Esophagus muscularis mucosa (tissue), 4 donors: ENCODE data around the gene CACNB4.

Experiments
- CTCF ChIP-seq, 3 experiments: fragments of 200-600 bp in 2 of 3; fragments of 450-650 bp in 1 of 3; sonication (generic) in 2 of 3; IDR thresholded peaks; one replicate each; pipeline ENCODE4 v1.5.1; 2017 to 2019; ENCODE audit warnings: antibody characterized with exemption in 3 of 3, mild to moderate bottlenecking in 2 of 3, moderate library complexity in 1 of 3
- EP300 ChIP-seq: sonication (generic); formaldehyde crosslinking; IDR thresholded peaks from one replicate; pipeline ENCODE4 v1.6.1; 2017; ENCODE audit warnings: antibody characterized with exemption
- POLR2A ChIP-seq: fragments of 450-650 bp; IDR thresholded peaks from one replicate; pipeline ENCODE4 v1.6.1; 2017; ENCODE audit warnings: antibody characterized with exemption, moderate library complexity, mild to moderate bottlenecking, low read depth
- POLR2AphosphoS5 ChIP-seq, 2 donors: sonication (generic); formaldehyde crosslinking; IDR thresholded peaks; one replicate each; pipeline ENCODE4 v1.6.1; 2017; ENCODE audit warnings: antibody characterized with exemption in 2 of 2

GRCh38 chr2:151887164-151887563 is 211.7 kb downstream of the CACNB4 start:
- TF ChIP-seq CTCF (IDR thresholded peaks at IDR 0.05): no peak
- TF ChIP-seq POLR2A: no peak
- no peak for TF ChIP-seq POLR2AphosphoS5 (IDR thresholded peaks at IDR 0.05)
- no peak for TF ChIP-seq EP300
